Heart right ventricle (tissue), 16 donors: ENCODE results near the gene CACNB2. TPM values are rescaled to one million over a fixed set of nuclear protein-coding genes. Genes with fewer than 3 reads are reported as not detected.

Experiments
- ATAC-seq, 8 donors: fragments of 200-7000 bp; cut with Tn5 transposase; one replicate each; pipeline ENCODE4 v1.9.1; 2020; ENCODE audit warnings: mild to moderate bottlenecking in 8 of 8, moderate library complexity in 8 of 8, moderate number of reproducible peaks in 1 of 8
- DNase-seq, 2 donors: peaks; one replicate each; pipeline ENCODE4 v3.0.0-alpha.2; 2020
- H3K27ac ChIP-seq, 10 donors: fragments of 200-600 bp; sonication (generic) in 2 of 10; one replicate each; pipeline versions ENCODE4 v1.5.0 to v1.8.0; 2020 to 2022; ENCODE audit warnings: mild to moderate bottlenecking in 3 of 10
- H3K27me3 ChIP-seq, 7 donors: fragments of 200-600 bp; one replicate each; pipeline ENCODE4 v1.8.0; 2021 to 2022; ENCODE audit warnings: mild to moderate bottlenecking in 2 of 7
- H3K36me3 ChIP-seq, 9 donors: fragments of 200-600 bp; sonication (generic) in 1 of 9; one replicate each; pipeline versions ENCODE4 v1.5.0 to v1.8.0; 2020 to 2022; ENCODE audit warnings: mild to moderate bottlenecking in 2 of 9
- H3K4me1 ChIP-seq, 9 donors: fragments of 200-600 bp; sonication (generic) in 1 of 9; one replicate each; pipeline versions ENCODE4 v1.5.0 to v1.8.0; 2020 to 2022; ENCODE audit warnings: mild to moderate bottlenecking in 4 of 9
- H3K4me3 ChIP-seq, 10 donors: fragments of 200-600 bp; sonication (generic) in 2 of 10; one replicate each; pipeline versions ENCODE4 v1.5.0 to v1.8.0; 2020 to 2022; ENCODE audit warnings: mild to moderate bottlenecking in 7 of 10, moderate library complexity in 2 of 10
- H3K9me3 ChIP-seq, 11 donors: fragments of 200-600 bp in 10 of 11; sonication (generic) in 2 of 11; one replicate each; pipeline versions ENCODE4 v1.5.0 to v1.8.0; 2013 to 2022; ENCODE audit warnings: mild to moderate bottlenecking in 2 of 11, control low read depth in 1 of 11, moderate library complexity in 1 of 11
- CTCF ChIP-seq, 9 donors: fragments of 200-600 bp; sonication (generic) in 2 of 9; IDR thresholded peaks; one replicate each; pipeline versions ENCODE4 v1.5.0 to v1.8.0; 2021 to 2022; ENCODE audit warnings: antibody characterized with exemption in 9 of 9, mild to moderate bottlenecking in 5 of 9, moderate library complexity in 1 of 9
- WGBS, 2 donors: extraction: QIAGEN DNeasy Blood & Tissue Kit; methylation state at CpG; one replicate each; pipeline ENCODE4 v1.1.7; 2013; ENCODE audit warnings: inconsistent platforms in 1 of 2; 5-methylcytosine and 5-hydroxymethylcytosine counted together
- intact Hi-C, 10 donors: fragments of 100-400 bp; cut with DNase I; formaldehyde crosslinking; loops; one replicate each; pipeline versions ENCODE4 v1.11.1 to v1.14.2; 2022
- polyA plus RNA-seq, 2 donors: library from polyadenylated mRNA; stranded (reverse); fragments of 200-250 nt; gene quantifications; one replicate each; pipeline ENCODE4 v1.2.3, GENCODE V29; 2013
- total RNA-seq, 10 donors: library from RNA; stranded (reverse); fragmentation: NEBNext Ultra II Directional in 3 of 10; extraction: Animal tissue kit (Norgen Biotek cat#: 25700) in 3 of 10; gene quantifications; one replicate each; pipeline versions ENCODE4 v1.2.1 to v1.2.4, GENCODE V29; 2021 to 2023
- donor health status: Arrhythmogenic right ventricular cardiomyopathy.
- donor health status: ischemic (EF 13 %, LVEDD 7.1; RV severe dilation, severe dysfunction).
- donor health status: healthy with polysubstance abuse.
- donor health status: DM: no; HTN: yes; CAD: no.
- donor health status: DM: no; HTN: no; CAD: no.
- donor health status: ischemic (EF 25% LVEDD 6.9; RV normal size, moderate dysfunction).
- donor health status: ischemic (EF 25% LVEDD 5.7; RV mildly dilated, moderate dysfunction).
- donor health status: healthy.
- donor health status: DM: yes; HTN: yes; CAD: no.
- donor health status: Ischemic cardiomyopathy.
- donor health status: ischemic (EF 35%, LVEDD 5.7; RV mildly dilated, moderate dysfunction).
- donor health status: nonischemic (EF 11% LVEDD 7.7; RV severe dilation, severe dysfunction).
- donor health status: DM: yes; HTN: yes; CAD: no.
- donor health status: PGD.
- donor health status: ischemic (EF 29% LVEDD 5.4; RV normal size, mild dysfunction).
- donor health status: nonischemic (EF 23%, LVEDD 6.1; RV moderate dilation, normal function).

CACNB2 gene
- total and polyA plus RNA-seq, 12 donors: 8.9 to 71.1 (median 36.7) TPM

GRCh38 chr10:18429335-18429734 lies 289.1 kb downstream of the CACNB2 start:
- 80 to 82% methylated on average over 3 of the region's 3 CpGs for WGBS, 2 donors
- no peak for DNase-seq
- no peaks in the 10 kb centered on the region for H3K27me3 ChIP-seq
- H3K4me1 ChIP-seq: peaks cover 0 to 13% (median 3%) of the 10 kb centered on the region in 9 donors
- ATAC-seq: no peak
- H3K9me3 ChIP-seq: no peaks in the 10 kb centered on the region
- H3K36me3 ChIP-seq: no peaks in the 10 kb centered on the region
- no peak overlapping the region for H3K27ac ChIP-seq
- no peak overlapping the region for H3K4me3 ChIP-seq
- no peak for TF ChIP-seq CTCF (IDR thresholded peaks at IDR 0.05)
- intact Hi-C loops: no loop called here

GRCh38 chr10:18436902-18437301 lies 296.7 kb downstream of the CACNB2 start:
- no peak for DNase-seq
- Histone ChIP-seq H3K4me1 (peaks cover 0 to 40% (median 4%) of the 10 kb centered on the region in 9 donors), H3K36me3 (no peaks in the 10 kb centered on the region), H3K27ac (peak overlapping the region in 5 of 10 donors; percentile 1 to 88 (median 86)), H3K27me3 (no peaks in the 10 kb centered on the region), H3K4me3 (no peak overlapping the region), H3K9me3 (no peaks in the 10 kb centered on the region)
- intact Hi-C loops: no loop called here
- no peak for ATAC-seq
- no peak for TF ChIP-seq CTCF (IDR thresholded peaks at IDR 0.05)
- WGBS, 2 donors: 79 to 86% methylated on average over 1 of the region's 1 CpG

GRCh38 chr10:18437486-18437885 lies 297.3 kb downstream of the CACNB2 start:
- peaks cover 0 to 40% (median 4%) of the 10 kb centered on the region in 9 donors for H3K4me1 ChIP-seq
- intact Hi-C loops: no loop called here
- H3K4me3 ChIP-seq: no peak overlapping the region
- TF ChIP-seq CTCF (IDR thresholded peaks at IDR 0.05): no peak
- 67 to 68% methylated on average over 5 of the region's 5 CpGs for WGBS, 2 donors
- H3K27me3 ChIP-seq: no peaks in the 10 kb centered on the region
- H3K36me3 ChIP-seq: no peaks in the 10 kb centered on the region
- H3K27ac ChIP-seq: peak overlapping the region in 7 of 10 donors; percentile 1 to 88 (median 59)
- H3K9me3 ChIP-seq: no peaks in the 10 kb centered on the region
- ATAC-seq: no peak
- DNase-seq: no peak

GRCh38 chr10:18438361-18439126 lies 298.3 kb downstream of the CACNB2 start:
- Histone ChIP-seq H3K4me1 (peaks cover 0 to 40% (median 4%) of the 10 kb centered on the region in 9 donors), H3K4me3 (no peak overlapping the region), H3K27me3 (no peaks in the 10 kb centered on the region), H3K9me3 (no peaks in the 10 kb centered on the region), H3K36me3 (no peaks in the 10 kb centered on the region), H3K27ac (peak overlapping the region; percentile 44 to 88 (median 82))
- DNase-seq (peak in 1 of 2 donors; percentile 43), ATAC-seq (peak in 7 of 8 donors; percentile 82 to 92 (median 91))
- TF ChIP-seq CTCF (IDR thresholded peaks at IDR 0.05): no peak
- 51 to 67% methylated on average over 17 of the region's 17 CpGs for WGBS, 2 donors
- intact Hi-C loops: no loop called here
